Sigmoid colon (tissue), 4 donors: ENCODE results near the gene ZNF883.

Source experiments
- POLR2A ChIP-seq, 2 donors: fragments of 450-650 bp; IDR thresholded peaks; one replicate each; pipeline ENCODE4 v1.6.1; 2016; ENCODE audit warnings: antibody characterized with exemption in 2 of 2, mild to moderate bottlenecking in 2 of 2, moderate library complexity in 2 of 2
- POLR2AphosphoS5 ChIP-seq, 4 donors: sonication (generic); formaldehyde crosslinking; IDR thresholded peaks; one replicate each; pipeline ENCODE4 v1.6.1; 2017; ENCODE audit warnings: antibody characterized with exemption in 4 of 4
- TF ChIP-seq, protein P1 (sequence below), 4 experiments: fragments of 450-650 bp in 3 of 4; fragments of 200-600 bp in 1 of 4; IDR thresholded peaks; one replicate each; pipeline ENCODE4 v1.5.1; 2016 to 2019; ENCODE audit warnings: antibody characterized with exemption in 4 of 4, mild to moderate bottlenecking in 3 of 4, moderate library complexity in 2 of 4

DNA sequence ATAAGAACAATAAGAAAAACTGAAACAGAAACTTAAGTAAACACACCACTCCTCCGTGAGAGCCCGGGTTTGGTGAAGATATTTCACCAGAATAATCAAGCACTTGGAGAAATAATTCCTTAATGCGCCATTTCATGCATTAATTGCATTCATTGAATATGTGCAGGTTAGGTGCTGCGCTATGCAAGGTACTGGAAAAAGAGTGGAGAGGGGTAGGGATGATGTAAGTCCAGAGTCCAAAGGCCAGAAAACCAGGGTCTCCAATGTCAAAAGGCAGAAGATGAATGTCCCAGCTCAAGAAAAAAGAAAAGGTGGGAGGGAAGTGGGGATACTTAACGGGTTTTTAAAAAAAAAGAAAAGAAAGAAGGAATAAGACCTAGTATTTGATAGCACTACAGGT lies 45.2 kb upstream of the ZNF883 start:
- TF ChIP-seq, protein P1, sequence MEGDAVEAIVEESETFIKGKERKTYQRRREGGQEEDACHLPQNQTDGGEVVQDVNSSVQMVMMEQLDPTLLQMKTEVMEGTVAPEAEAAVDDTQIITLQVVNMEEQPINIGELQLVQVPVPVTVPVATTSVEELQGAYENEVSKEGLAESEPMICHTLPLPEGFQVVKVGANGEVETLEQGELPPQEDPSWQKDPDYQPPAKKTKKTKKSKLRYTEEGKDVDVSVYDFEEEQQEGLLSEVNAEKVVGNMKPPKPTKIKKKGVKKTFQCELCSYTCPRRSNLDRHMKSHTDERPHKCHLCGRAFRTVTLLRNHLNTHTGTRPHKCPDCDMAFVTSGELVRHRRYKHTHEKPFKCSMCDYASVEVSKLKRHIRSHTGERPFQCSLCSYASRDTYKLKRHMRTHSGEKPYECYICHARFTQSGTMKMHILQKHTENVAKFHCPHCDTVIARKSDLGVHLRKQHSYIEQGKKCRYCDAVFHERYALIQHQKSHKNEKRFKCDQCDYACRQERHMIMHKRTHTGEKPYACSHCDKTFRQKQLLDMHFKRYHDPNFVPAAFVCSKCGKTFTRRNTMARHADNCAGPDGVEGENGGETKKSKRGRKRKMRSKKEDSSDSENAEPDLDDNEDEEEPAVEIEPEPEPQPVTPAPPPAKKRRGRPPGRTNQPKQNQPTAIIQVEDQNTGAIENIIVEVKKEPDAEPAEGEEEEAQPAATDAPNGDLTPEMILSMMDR (IDR thresholded peaks at IDR 0.05), result no peak
- TF ChIP-seq POLR2A (IDR thresholded peaks at IDR 0.05) (no peak), POLR2AphosphoS5 (IDR thresholded peaks at IDR 0.05) (no peak)
